Body of pancreas (tissue), 4 donors: ENCODE results near the gene NDEL1.

Experiments used
- CTCF ChIP-seq, 7 experiments: fragments of 450-650 bp in 4 of 7; fragments of 200-600 bp in 3 of 7; sonication (generic) in 3 of 7; IDR thresholded peaks; one replicate each; pipeline ENCODE4 v1.5.1; 2016 to 2019; ENCODE audit warnings: antibody characterized with exemption in 7 of 7
- POLR2A ChIP-seq, 3 donors: fragments of 450-650 bp; IDR thresholded peaks; one replicate each; pipeline ENCODE4 v1.6.1; 2016; ENCODE audit warnings: antibody characterized with exemption in 3 of 3, mild to moderate bottlenecking in 2 of 3

DNA sequence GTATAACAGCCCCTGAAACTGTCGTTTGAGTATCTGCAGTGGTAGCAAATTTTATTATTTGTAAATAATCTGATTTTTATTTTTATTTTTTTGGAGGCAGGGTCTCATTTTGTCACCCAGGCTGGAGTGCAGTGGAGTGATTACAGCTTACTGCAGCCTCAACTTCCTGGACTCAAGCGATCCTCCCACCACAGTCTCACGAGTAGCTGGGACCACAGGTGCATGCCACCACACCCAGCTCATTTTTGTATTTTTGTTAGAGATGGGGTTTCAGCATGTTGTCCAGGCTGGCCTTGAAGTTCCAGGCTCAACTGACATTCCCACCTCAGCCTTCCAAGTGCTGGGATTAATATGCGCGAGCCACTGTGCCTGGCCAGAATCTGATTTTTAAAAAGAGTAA, 2.8 kb downstream of the NDEL1 start:
- TF ChIP-seq CTCF (IDR thresholded peaks at IDR 0.05) (no peak), POLR2A (IDR thresholded peaks at IDR 0.05) (no peak)
